ENCODE measurements around the gene SLC2A6. TPM values are rescaled to one million over a fixed set of nuclear protein-coding genes. Genes with fewer than 3 reads are reported as not detected.

SLC2A6 gene
- total and polyA plus RNA-seq, 2 of the 8 experiments (the other 6 are each of a cell fraction or from before 2014, with no cell fraction given), result 16.6 to 17.8 TPM

GRCh38 chr9:133485531-133486260 is 6.8 kb upstream of the SLC2A6 start:
- 89% methylated on average over 24 of the region's 25 CpGs; no CpG with 5 or more reads in 1 of the 2 experiments for WGBS, 2 experiments (ENCODE audit: extremely low coverage in 1 of 2, insufficient coverage in 1 of 2, insufficient read length in 1 of 2, insufficient replicate concordance in 2 of 2, low coverage in 1 of 2, low lambda C conversion rate in 2 of 2, missing lambda C conversion rate in 1 of 2)
- POLR2A ChIA-PET (ENCODE audit: partially characterized antibody), result interaction anchor here (1.0 to 3.5 kb wide), 5 partner anchors 16 to 137 kb away, joined by 3 to 12 read pairs (median 3); partner anchors contain the start of genes MED22 and RPL7A
- no peak for DNase-seq (ENCODE audit: low read depth in 1 of 2, low spot score in 2 of 2)

More at GRCh38 chr9:133485531-133486260, 6.8 kb upstream of the SLC2A6 start:
- CTCF ChIA-PET (ENCODE audit: partially characterized antibody), result interaction anchor here (0.8 to 3.6 kb wide), 48 partner anchors 9 to 341 kb away, joined by 3 to 29 read pairs (median 4); partner anchors contain the start of genes REXO4, STKLD1, SURF1 and SURF2
- Histone ChIP-seq H3K4me3 (ENCODE audit: extremely low read depth in 1 of 4, insufficient read depth in 2 of 4, low read depth in 3 of 4, low read length in 4 of 4) (no peak overlapping the region), H3K27ac (ENCODE audit: low read depth, low read length) (no peak overlapping the region), H2BK20ac (ENCODE audit: low read length) (no peak overlapping the region), H2AK5ac (ENCODE audit: low read depth, low read length) (no peak overlapping the region), H3K4me1 (replicated peaks in 1 of 4; ENCODE audit: control insufficient read depth in 3 of 4, insufficient read depth in 4 of 4, low read length in 3 of 4) (no peaks in the 10 kb centered on the region; a peak in 1 of 7 replicates), H2BK15ac (ENCODE audit: low read length) (no peak overlapping the region), H4K20me1 (replicated peaks in 1 of 2; ENCODE audit: control insufficient read depth in 1 of 2, insufficient read depth in 2 of 2, low read length in 2 of 2) (peaks cover 2% of the 10 kb centered on the region in 2 experiments), H3K56ac (replicated peaks; ENCODE audit: insufficient read length, low read depth, low read length) (no peak overlapping the region), H3K36me3 (ENCODE audit: control insufficient read depth in 2 of 4, insufficient read depth in 4 of 4, low read length in 3 of 4) (no peaks in the 10 kb centered on the region), H3K18ac (ENCODE audit: extremely low read depth, low read length) (no peak overlapping the region), H3K4me2 (ENCODE audit: insufficient read depth in 1 of 2, low read depth in 2 of 2, low read length in 2 of 2) (no peak overlapping the region), H3K9ac (replicated peaks in 1 of 4; ENCODE audit: extremely low read depth in 1 of 4, low read depth in 3 of 4, low read length in 3 of 4) (no peak overlapping the region), H4K91ac (replicated peaks; ENCODE audit: insufficient read length, low read length) (no peak overlapping the region), H3K27me3 (replicated peaks in 1 of 4; ENCODE audit: control insufficient read depth in 3 of 4, extremely low read depth in 1 of 4, insufficient read depth in 3 of 4, low read length in 3 of 4) (no peaks in the 10 kb centered on the region; a peak in 1 of 7 replicates), H3K23me2 (ENCODE audit: low read depth, low read length) (no peaks in the 10 kb centered on the region; the same call in 1 of the 2 replicates), H2BK120ac (replicated peaks; ENCODE audit: low read depth, low read length) (no peak overlapping the region), H2AFZ (ENCODE audit: low read length) (no peak overlapping the region), H4K5ac (ENCODE audit: insufficient read length, low read depth, low read length) (no peak overlapping the region), H3K9me3 (ENCODE audit: insufficient read depth in 2 of 2, low read depth in 1 of 2, low read length in 1 of 2) (no peaks in the 10 kb centered on the region), H4K8ac (ENCODE audit: extremely low read depth, insufficient read depth, low read length) (no peak overlapping the region; the same call in 1 of the 2 replicates), H2BK12ac (ENCODE audit: low read depth, low read length) (no peak overlapping the region), H3K79me2 (ENCODE audit: control insufficient read depth in 1 of 2, insufficient read depth in 2 of 2, low read length in 2 of 2) (no peaks in the 10 kb centered on the region), H3K4ac (replicated peaks; ENCODE audit: insufficient read length, low read depth, low read length) (no peak overlapping the region), H3K79me1 (ENCODE audit: low read depth, low read length) (no peaks in the 10 kb centered on the region), H3K23ac (ENCODE audit: insufficient read length) (no peak overlapping the region), H3K14ac (ENCODE audit: insufficient read length) (no peak overlapping the region), H2BK5ac (ENCODE audit: low read depth, low read length) (no peak overlapping the region)
- no peak for TF ChIP-seq KDM1A (IDR thresholded peaks at IDR 0.05; ENCODE audit: borderline replicate concordance, low read length)
- TF ChIP-seq SAP30 (IDR thresholded peaks at IDR 0.05; ENCODE audit: insufficient read depth, insufficient replicate concordance, low read length), result no peak
- no peak for TF ChIP-seq JUND (IDR thresholded peaks at IDR 0.05; ENCODE audit: low read length)
- no peak for TF ChIP-seq USF2 (IDR thresholded peaks at IDR 0.05; ENCODE audit: low read length)
- TF ChIP-seq EGR1 (IDR thresholded peaks at IDR 0.05; ENCODE audit: borderline replicate concordance, low read depth, low read length), result no peak
- FAIRE-seq, result no peak
